Measurements from ENCODE around the gene TMEM120B. TPM values are rescaled to one million over a fixed set of nuclear protein-coding genes. Genes with fewer than 3 reads are reported as not detected.

The TMEM120B gene
- total and polyA plus RNA-seq, 2 of the 13 experiments (the other 11 are each of a cell fraction or from before 2014, with no cell fraction given), result 7.1 to 12.9 TPM

- ATAC-seq, result peak; percentile 6; the same call in 1 of the 3 replicates
- ChIA-PET CTCF (ENCODE audit: low intra/inter-chr PET ratio, low total read pairs) (no interaction called here), POLR2A (interaction anchor here (1.0 to 1.9 kb wide), 5 partner anchors 56 to 92 kb away, joined by 3 to 6 read pairs (median 4); partner anchors contain the start of gene ORAI1)
- in situ Hi-C loops (cut with HindIII; ENCODE audit: extremely low pct_ligation_motif_present, low pct_unique_long_range_greater_than_20kb), result no loop called here
- Histone ChIP-seq H3K4me2 (ENCODE audit: low read depth, low read length) (no peak overlapping the region), H3K9me3 (ENCODE audit: low read length) (no peaks in the 10 kb centered on the region), H2AFZ (ENCODE audit: low read length) (no peak overlapping the region), H3K79me2 (ENCODE audit: insufficient read depth, low read length) (peaks cover 11% of the 10 kb centered on the region), H3K4me1 (ENCODE audit: insufficient read depth, low read length) (peaks cover 56% of the 10 kb centered on the region), H3K9ac (ENCODE audit: insufficient read depth, low read depth, low read length) (no peak overlapping the region), H3K27me3 (ENCODE audit: control insufficient read depth in 1 of 2, insufficient read depth in 2 of 2, low read length in 2 of 2) (no peaks in the 10 kb centered on the region; a peak in 1 of 5 replicates), H3K27ac (ENCODE audit: extremely low read length, insufficient read depth, low read length) (peak overlapping the region; percentile 4), H3K36me3 (replicated peaks in 1 of 2; ENCODE audit: control insufficient read depth in 1 of 2, insufficient read depth in 2 of 2, low read length in 2 of 2) (no peaks in the 10 kb centered on the region), H4K20me1 (ENCODE audit: insufficient read depth, low read length) (no peaks in the 10 kb centered on the region), H3K4me3 (replicated peaks in 1 of 3; ENCODE audit: insufficient read depth in 1 of 3, low read depth in 2 of 3, low read length in 3 of 3) (no peak overlapping the region)
- no peak for FAIRE-seq
- 38% methylated on average over 5 of the region's 5 CpGs for WGBS (ENCODE audit: low lambda C conversion rate)
- BruUV-seq (replicated peaks), result no TSS peak
- intact Hi-C loops (cut with micrococcal nuclease; ENCODE audit: unreplicated experiment), result no loop called here
- DNase-seq (ENCODE audit: low spot score), result peak; percentile 54
- no peak for TF ChIP-seq TAF15 (IDR thresholded peaks at IDR 0.05; ENCODE audit: low read depth, low read length, poor library complexity, severe bottlenecking)
- no peak for TF ChIP-seq ZSCAN20 (CRISPR knock-in tag; IDR thresholded peaks at IDR 0.05; ENCODE audit: borderline replicate concordance)
- no peak for TF ChIP-seq DNMT1 (CRISPR knock-in tag; IDR thresholded peaks at IDR 0.05)
- TF ChIP-seq SETDB1 (CRISPR knock-in tag; IDR thresholded peaks at IDR 0.05; ENCODE audit: borderline replicate concordance), result no peak
- no peak for TF ChIP-seq ZBTB3 (CRISPR knock-in tag; IDR thresholded peaks at IDR 0.05; ENCODE audit: borderline replicate concordance, low read depth)
- TF ChIP-seq RERE (CRISPR knock-in tag; IDR thresholded peaks at IDR 0.05; ENCODE audit: low read depth), result no peak
- TF ChIP-seq ZNF614 (CRISPR knock-in tag; IDR thresholded peaks at IDR 0.05; ENCODE audit: borderline replicate concordance), result no peak
- no peak for TF ChIP-seq ZNF235 (CRISPR knock-in tag; IDR thresholded peaks at IDR 0.05; ENCODE audit: borderline replicate concordance)
- TF ChIP-seq TRAFD1 (CRISPR knock-in tag; IDR thresholded peaks at IDR 0.05; ENCODE audit: borderline replicate concordance), result no peak
- TF ChIP-seq ZNF777 (CRISPR knock-in tag; IDR thresholded peaks at IDR 0.05), result no peak
- peak; percentile 95 for TF ChIP-seq ZNF121 (CRISPR knock-in tag; IDR thresholded peaks at IDR 0.05)
- TF ChIP-seq ZBTB33 (CRISPR knock-in tag; IDR thresholded peaks at IDR 0.05), result no peak
- TF ChIP-seq HOXD1 (CRISPR knock-in tag; IDR thresholded peaks at IDR 0.05), result no peak
- TF ChIP-seq FOXA1 (IDR thresholded peaks at IDR 0.05), result no peak
- no peak for TF ChIP-seq FOXA1 (CRISPR knock-in tag; IDR thresholded peaks at IDR 0.05)
- no peak for TF ChIP-seq MAFK (conservative IDR thresholded peaks at IDR 0.05 in 1 of 2, IDR thresholded peaks at IDR 0.05 in 1 of 2; ENCODE audit: low read length in 2 of 2)
Observed at GRCh38 chr12:121709478-121709961, 3.0 kb upstream of the TMEM120B start.
